ENCODE results near the gene VPS33A.

The VPS33A gene

GRCh38 chr12:122304924-122305323 lies 38.6 kb upstream of the VPS33A start:
- no peak for DNase-seq (ENCODE audit: low spot score)
- no peak for TF ChIP-seq CTCF (IDR thresholded peaks at IDR 0.05; ENCODE audit: extremely low read depth, missing control alignments)

DNA sequence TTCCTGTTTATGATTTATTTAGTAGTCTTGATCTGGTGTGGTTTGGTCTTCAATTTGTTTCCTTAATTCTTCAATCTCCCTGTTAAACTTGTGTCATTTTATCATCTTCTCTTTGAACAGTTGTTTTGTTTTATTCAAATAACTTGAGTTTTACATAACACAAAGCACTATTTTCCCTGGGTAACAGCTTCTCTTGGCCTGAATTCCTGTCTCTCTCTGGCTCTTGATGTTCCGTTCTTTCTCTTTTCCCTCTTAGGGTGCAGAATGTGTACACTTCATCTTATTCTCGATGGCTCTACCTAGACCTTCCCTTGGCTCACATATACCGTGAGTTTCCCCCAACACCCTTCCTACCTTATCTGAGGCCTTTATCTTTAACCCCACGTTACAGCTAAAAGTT lies 36.8 kb upstream of the VPS33A start:
- DNase-seq (ENCODE audit: low spot score): no peak
- no peak for TF ChIP-seq CTCF (IDR thresholded peaks at IDR 0.05; ENCODE audit: extremely low read depth, missing control alignments)

- no peak for TF ChIP-seq CTCF (IDR thresholded peaks at IDR 0.05; ENCODE audit: extremely low read depth, missing control alignments)
- DNase-seq (ENCODE audit: low spot score): no peak
These were observed 31.9 kb upstream of the VPS33A start for GRCh38 chr12:122298071-122298748.

- no peak for TF ChIP-seq CTCF (IDR thresholded peaks at IDR 0.05; ENCODE audit: extremely low read depth, missing control alignments)
- DNase-seq (ENCODE audit: low spot score): no peak
These were observed 31.2 kb upstream of the VPS33A start for GRCh38 chr12:122297494-122297893.

DNA sequence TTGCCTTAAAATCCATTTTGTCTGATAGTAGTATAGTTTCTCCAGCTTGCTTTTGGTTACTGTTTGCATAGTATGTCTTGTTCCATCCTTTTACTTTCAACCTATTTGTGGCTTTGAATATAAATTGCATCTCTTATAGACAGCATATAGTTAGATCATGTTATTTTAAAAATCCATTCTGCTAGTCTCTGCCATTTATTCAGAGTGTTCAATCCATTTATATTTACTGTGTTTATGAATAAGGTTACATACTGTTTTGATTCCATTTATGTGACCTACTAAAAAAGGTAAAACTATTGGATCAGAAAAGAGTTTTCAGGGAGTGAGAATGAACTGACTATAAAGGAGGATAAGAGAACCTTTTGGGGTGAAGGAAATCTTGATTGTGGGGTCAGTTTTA lies 29.6 kb upstream of the VPS33A start:
- no peak for DNase-seq (ENCODE audit: low spot score)
- no peak for TF ChIP-seq CTCF (IDR thresholded peaks at IDR 0.05; ENCODE audit: extremely low read depth, missing control alignments)

DNA sequence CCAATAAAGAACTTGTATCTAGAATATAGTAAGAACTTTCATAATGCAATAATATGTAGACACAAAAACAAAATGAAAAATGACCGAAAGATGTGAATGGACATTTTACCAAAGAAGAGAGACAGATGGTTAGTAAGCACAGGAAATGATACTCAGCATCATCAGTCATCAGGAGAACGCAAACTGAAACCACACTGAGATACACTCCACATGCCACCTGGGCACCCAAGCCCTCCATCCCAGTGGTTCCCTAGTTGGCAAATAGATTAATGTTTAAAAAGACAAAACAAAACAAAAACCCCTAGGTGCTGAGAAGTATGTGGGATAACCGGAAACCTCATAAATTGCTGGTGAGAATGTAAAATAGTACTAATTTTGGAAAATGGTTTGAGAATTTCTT lies 26.8 kb upstream of the VPS33A start:
- TF ChIP-seq CTCF (IDR thresholded peaks at IDR 0.05; ENCODE audit: extremely low read depth, missing control alignments): no peak
- DNase-seq (ENCODE audit: low spot score): no peak

- TF ChIP-seq CTCF (IDR thresholded peaks at IDR 0.05; ENCODE audit: extremely low read depth, missing control alignments): no peak
- no peak for DNase-seq (ENCODE audit: low spot score)
These were observed 25.1 kb upstream of the VPS33A start for GRCh38 chr12:122291431-122291830.
